ENCODE measurements around the gene C14orf180. TPM values are rescaled to one million over a fixed set of nuclear protein-coding genes. Genes with fewer than 3 reads are reported as not detected.

C14orf180 gene
- total RNA-seq, 1 experiment from 2014 or later = not detected

GRCh38 chr14:104600805-104601204 is 21.2 kb downstream of the C14orf180 start:
- Histone ChIP-seq H3K36me3 (ENCODE audit: control insufficient read depth, insufficient read depth, low read length) (no peaks in the 10 kb centered on the region), H3K27me3 (ENCODE audit: control insufficient read depth, insufficient read depth, low read length) (peaks cover 1% of the 10 kb centered on the region), H3K9me3 (ENCODE audit: control insufficient read depth, insufficient read depth, low read depth, low read length) (no peaks in the 10 kb centered on the region), H3K27ac (ENCODE audit: low read length) (no peak overlapping the region), H3K4me1 (ENCODE audit: control insufficient read depth, insufficient read depth, low read length) (no peaks in the 10 kb centered on the region), H3K4me3 (ENCODE audit: low read depth in 2 of 2, low read length in 2 of 2) (no peak overlapping the region)
- TF ChIP-seq SIN3A (IDR thresholded peaks at IDR 0.05; ENCODE audit: borderline replicate concordance, insufficient read depth, low read depth, low read length) (no peak), POLR2AphosphoS5 (IDR thresholded peaks at IDR 0.05; ENCODE audit: low read depth, low read length) (no peak), TCF7L2 (IDR thresholded peaks at IDR 0.05; ENCODE audit: low read depth, low read length) (no peak)
- TF ChIP-seq, protein P1, sequence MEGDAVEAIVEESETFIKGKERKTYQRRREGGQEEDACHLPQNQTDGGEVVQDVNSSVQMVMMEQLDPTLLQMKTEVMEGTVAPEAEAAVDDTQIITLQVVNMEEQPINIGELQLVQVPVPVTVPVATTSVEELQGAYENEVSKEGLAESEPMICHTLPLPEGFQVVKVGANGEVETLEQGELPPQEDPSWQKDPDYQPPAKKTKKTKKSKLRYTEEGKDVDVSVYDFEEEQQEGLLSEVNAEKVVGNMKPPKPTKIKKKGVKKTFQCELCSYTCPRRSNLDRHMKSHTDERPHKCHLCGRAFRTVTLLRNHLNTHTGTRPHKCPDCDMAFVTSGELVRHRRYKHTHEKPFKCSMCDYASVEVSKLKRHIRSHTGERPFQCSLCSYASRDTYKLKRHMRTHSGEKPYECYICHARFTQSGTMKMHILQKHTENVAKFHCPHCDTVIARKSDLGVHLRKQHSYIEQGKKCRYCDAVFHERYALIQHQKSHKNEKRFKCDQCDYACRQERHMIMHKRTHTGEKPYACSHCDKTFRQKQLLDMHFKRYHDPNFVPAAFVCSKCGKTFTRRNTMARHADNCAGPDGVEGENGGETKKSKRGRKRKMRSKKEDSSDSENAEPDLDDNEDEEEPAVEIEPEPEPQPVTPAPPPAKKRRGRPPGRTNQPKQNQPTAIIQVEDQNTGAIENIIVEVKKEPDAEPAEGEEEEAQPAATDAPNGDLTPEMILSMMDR (IDR thresholded peaks at IDR 0.05) = no peak
- TF ChIP-seq, protein P2, sequence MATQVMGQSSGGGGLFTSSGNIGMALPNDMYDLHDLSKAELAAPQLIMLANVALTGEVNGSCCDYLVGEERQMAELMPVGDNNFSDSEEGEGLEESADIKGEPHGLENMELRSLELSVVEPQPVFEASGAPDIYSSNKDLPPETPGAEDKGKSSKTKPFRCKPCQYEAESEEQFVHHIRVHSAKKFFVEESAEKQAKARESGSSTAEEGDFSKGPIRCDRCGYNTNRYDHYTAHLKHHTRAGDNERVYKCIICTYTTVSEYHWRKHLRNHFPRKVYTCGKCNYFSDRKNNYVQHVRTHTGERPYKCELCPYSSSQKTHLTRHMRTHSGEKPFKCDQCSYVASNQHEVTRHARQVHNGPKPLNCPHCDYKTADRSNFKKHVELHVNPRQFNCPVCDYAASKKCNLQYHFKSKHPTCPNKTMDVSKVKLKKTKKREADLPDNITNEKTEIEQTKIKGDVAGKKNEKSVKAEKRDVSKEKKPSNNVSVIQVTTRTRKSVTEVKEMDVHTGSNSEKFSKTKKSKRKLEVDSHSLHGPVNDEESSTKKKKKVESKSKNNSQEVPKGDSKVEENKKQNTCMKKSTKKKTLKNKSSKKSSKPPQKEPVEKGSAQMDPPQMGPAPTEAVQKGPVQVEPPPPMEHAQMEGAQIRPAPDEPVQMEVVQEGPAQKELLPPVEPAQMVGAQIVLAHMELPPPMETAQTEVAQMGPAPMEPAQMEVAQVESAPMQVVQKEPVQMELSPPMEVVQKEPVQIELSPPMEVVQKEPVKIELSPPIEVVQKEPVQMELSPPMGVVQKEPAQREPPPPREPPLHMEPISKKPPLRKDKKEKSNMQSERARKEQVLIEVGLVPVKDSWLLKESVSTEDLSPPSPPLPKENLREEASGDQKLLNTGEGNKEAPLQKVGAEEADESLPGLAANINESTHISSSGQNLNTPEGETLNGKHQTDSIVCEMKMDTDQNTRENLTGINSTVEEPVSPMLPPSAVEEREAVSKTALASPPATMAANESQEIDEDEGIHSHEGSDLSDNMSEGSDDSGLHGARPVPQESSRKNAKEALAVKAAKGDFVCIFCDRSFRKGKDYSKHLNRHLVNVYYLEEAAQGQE (IDR thresholded peaks at IDR 0.05; ENCODE audit: insufficient read depth in 1 of 2, low read depth in 2 of 2, low read length in 1 of 2) = no peak
- CTCF ChIA-PET = no interaction called here
- intact Hi-C loops (cut with micrococcal nuclease; ENCODE audit: unreplicated experiment) (no loop called here), in situ Hi-C loops (cut with HindIII; ENCODE audit: low pct_unique_long_range_greater_than_20kb, low sequenced_read_pairs) (no loop called here)
- POLR2A ChIA-PET = no interaction called here
- DNase-seq (ENCODE audit: low read depth, low spot score) (no peak), ATAC-seq (no peak)
- BruUV-seq (replicated peaks) = no TSS peak

- intact Hi-C loops (cut with micrococcal nuclease; ENCODE audit: unreplicated experiment) = no loop called here
- ATAC-seq = no peak
- H3K9me3 ChIP-seq (ENCODE audit: control insufficient read depth, insufficient read depth, low read depth, low read length) = no peaks in the 10 kb centered on the region
- H3K4me3 ChIP-seq (ENCODE audit: low read depth in 2 of 2, low read length in 2 of 2) = no peak overlapping the region
- H3K36me3 ChIP-seq (ENCODE audit: control insufficient read depth, insufficient read depth, low read length) = no peaks in the 10 kb centered on the region
- POLR2A ChIA-PET = no interaction called here
- BruUV-seq (replicated peaks) = no TSS peak
- no peak for DNase-seq (ENCODE audit: low read depth, low spot score)
- TF ChIP-seq TCF7L2 (IDR thresholded peaks at IDR 0.05; ENCODE audit: low read depth, low read length) (no peak), POLR2AphosphoS5 (IDR thresholded peaks at IDR 0.05; ENCODE audit: low read depth, low read length) (no peak), SIN3A (IDR thresholded peaks at IDR 0.05; ENCODE audit: borderline replicate concordance, insufficient read depth, low read depth, low read length) (no peak)
- TF ChIP-seq, protein P2 (IDR thresholded peaks at IDR 0.05; ENCODE audit: insufficient read depth in 1 of 2, low read depth in 2 of 2, low read length in 1 of 2) = no peak
- TF ChIP-seq, protein P1 (IDR thresholded peaks at IDR 0.05) = no peak
- H3K4me1 ChIP-seq (ENCODE audit: control insufficient read depth, insufficient read depth, low read length) = no peaks in the 10 kb centered on the region
- H3K27ac ChIP-seq (ENCODE audit: low read length) = no peak overlapping the region
- in situ Hi-C loops (cut with HindIII; ENCODE audit: low pct_unique_long_range_greater_than_20kb, low sequenced_read_pairs) = no loop called here
- H3K27me3 ChIP-seq (ENCODE audit: control insufficient read depth, insufficient read depth, low read length) = peaks cover 4% of the 10 kb centered on the region
- CTCF ChIA-PET = no interaction called here
Measured at GRCh38 chr14:104601786-104602185, 22.2 kb downstream of the C14orf180 start.
